H1 (cell line): ENCODE data around the gene UBA3. TPM values are rescaled to one million over a fixed set of nuclear protein-coding genes. Genes with fewer than 3 reads are reported as not detected.

Source experiments
- ASH2L ChIP-seq: fragments of 200-600, 300-600 bp; sonication (generic); IDR thresholded peaks from one replicate; pipeline ENCODE4 v1.7.1; 2017; ENCODE audit warnings: low read length
- CHD7 ChIP-seq: fragments of 300-600 bp; sonication (generic); IDR thresholded peaks from 2 replicates; pipeline ENCODE4 v1.7.1; 2012; ENCODE audit warnings: low read length, moderate library complexity, mild to moderate bottlenecking, inconsistent platforms; ENCODE audit not compliant: insufficient replicate concordance
- EP300 ChIP-seq, 2 experiments: IDR thresholded peaks; 1 replicate in 1 of 2; 2 replicates in 1 of 2; pipeline ENCODE4 v1.6.1; 2011 to 2012; ENCODE audit warnings: low read depth in 2 of 2, low read length in 2 of 2, mild to moderate bottlenecking in 2 of 2, borderline replicate concordance in 1 of 2, inconsistent platforms in 1 of 2, moderate library complexity in 1 of 2
- USF2 ChIP-seq: IDR thresholded peaks from 2 replicates; pipeline ENCODE4 v1.6.1; 2011; ENCODE audit warnings: low read length, improper control_type of control experiment
- polyA plus RNA-seq, 7 experiments: library from polyadenylated mRNA; depleted of rRNA in 3 of 7; stranded (reverse) in 5 of 7; unstranded in 2 of 7; fragments of >200 nt in 5 of 7; fragments of 200-250 nt in 2 of 7; gene quantifications; 1 replicate in 5 of 7; 2 replicates in 1 of 7; 4 replicates in 1 of 7; pipeline versions ENCODE4 v1.2.1 to v1.2.3, GENCODE V29; 2011 to 2013; ENCODE audit warnings: missing spikeins in 2 of 7, mixed read lengths in 2 of 7
- total RNA-seq: library from RNA; stranded (reverse); fragmentation: NEBNext Ultra II Directional; extraction: Animal tissue kit (Norgen Biotek cat#: 25700); gene quantifications from 2 replicates; pipeline ENCODE4 v1.2.1, GENCODE V29; 2021
- TF ChIP-seq, protein P1 (sequence below), 3 experiments: IDR thresholded peaks; 1 replicate in 2 of 3; 2 replicates in 1 of 3; pipeline versions ENCODE4 v1.5.1 to v1.6.1; 2011; ENCODE audit warnings: low read length in 3 of 3, mild to moderate bottlenecking in 3 of 3, inconsistent platforms in 2 of 3, low read depth in 1 of 3, moderate library complexity in 1 of 3; ENCODE audit not compliant: insufficient read depth in 1 of 3; ENCODE audit errors: control extremely low read depth in 1 of 3

Gene UBA3
- total and polyA plus RNA-seq, 2 of the 8 experiments (the other 6 are each of a cell fraction or from before 2014, with no cell fraction given) = 40.8 to 97.8 TPM

DNA sequence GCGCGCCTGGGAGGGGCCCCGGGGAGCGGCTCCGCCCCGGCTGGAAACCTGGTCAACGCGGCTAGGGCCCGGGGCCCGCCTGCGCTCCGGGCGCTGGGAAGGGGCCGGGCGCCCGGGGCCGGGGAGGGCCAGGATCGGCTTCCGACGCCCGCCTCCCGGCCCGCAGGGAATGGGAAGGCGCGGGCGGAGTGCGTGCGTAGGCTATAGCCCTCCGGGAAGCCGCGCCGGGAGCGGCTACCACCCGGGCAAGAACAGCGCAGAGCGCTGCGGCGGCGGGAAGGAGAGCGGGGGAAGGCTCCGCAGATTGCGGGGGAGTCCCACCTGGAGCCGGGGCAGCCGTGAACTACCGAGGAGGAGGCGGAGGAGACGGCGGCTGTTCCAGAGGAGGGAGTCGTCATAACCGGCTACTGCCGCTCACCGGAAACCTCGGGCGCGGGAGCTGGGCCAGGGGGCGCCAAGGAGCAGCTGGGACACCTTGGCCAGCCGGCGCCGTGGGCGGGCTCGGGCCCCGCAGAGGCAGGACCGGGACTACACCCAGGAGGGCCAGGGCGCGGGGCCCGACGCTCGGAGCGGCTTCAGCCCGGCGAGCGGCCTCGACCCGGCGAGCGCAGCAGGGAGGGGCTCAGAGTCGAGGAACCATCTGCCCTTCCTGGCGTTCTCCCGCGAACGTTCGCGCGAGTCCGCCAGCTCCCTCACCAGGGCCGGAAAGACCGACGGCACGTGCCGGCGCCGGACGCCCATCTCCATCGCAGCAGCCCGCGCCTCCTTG lies 66.7 kb downstream of the UBA3 start, which contains the start of gene EOGT (continued):
- TF ChIP-seq, protein P1, sequence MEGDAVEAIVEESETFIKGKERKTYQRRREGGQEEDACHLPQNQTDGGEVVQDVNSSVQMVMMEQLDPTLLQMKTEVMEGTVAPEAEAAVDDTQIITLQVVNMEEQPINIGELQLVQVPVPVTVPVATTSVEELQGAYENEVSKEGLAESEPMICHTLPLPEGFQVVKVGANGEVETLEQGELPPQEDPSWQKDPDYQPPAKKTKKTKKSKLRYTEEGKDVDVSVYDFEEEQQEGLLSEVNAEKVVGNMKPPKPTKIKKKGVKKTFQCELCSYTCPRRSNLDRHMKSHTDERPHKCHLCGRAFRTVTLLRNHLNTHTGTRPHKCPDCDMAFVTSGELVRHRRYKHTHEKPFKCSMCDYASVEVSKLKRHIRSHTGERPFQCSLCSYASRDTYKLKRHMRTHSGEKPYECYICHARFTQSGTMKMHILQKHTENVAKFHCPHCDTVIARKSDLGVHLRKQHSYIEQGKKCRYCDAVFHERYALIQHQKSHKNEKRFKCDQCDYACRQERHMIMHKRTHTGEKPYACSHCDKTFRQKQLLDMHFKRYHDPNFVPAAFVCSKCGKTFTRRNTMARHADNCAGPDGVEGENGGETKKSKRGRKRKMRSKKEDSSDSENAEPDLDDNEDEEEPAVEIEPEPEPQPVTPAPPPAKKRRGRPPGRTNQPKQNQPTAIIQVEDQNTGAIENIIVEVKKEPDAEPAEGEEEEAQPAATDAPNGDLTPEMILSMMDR (IDR thresholded peaks at IDR 0.05; ENCODE audit: control extremely low read depth in 1 of 3, insufficient read depth in 1 of 3, low read depth in 1 of 3, low read length in 3 of 3) = peak; percentile 58 to 62 (median 60)
- peak; percentile 54 for TF ChIP-seq USF2
- peak in 1 of 2 experiments; percentile 67; a peak in 1 of 3 replicates for TF ChIP-seq EP300 (IDR thresholded peaks at IDR 0.05; ENCODE audit: borderline replicate concordance in 1 of 2, low read depth in 2 of 2, low read length in 2 of 2)
- TF ChIP-seq CHD7 = no peak
- peak; percentile 84 for TF ChIP-seq ASH2L
